GM19452 (cell line): ENCODE data around the gene ME2.
A peak's percentile ranks its signal among the peaks of the same experiment; 100 is the strongest.
"Not testable (repeated sequence)": the region's sequence is repeated elsewhere in the genome, so short reads cannot be mapped to it uniquely, and the experiment has no call there.

Experiments used
- ATAC-seq: cut with Tn5 transposase; IDR thresholded peaks from one replicate; pipeline ENCODE4 v1.9.1; 2021; ENCODE audit not compliant: unreplicated experiment

ME2 gene

DNA sequence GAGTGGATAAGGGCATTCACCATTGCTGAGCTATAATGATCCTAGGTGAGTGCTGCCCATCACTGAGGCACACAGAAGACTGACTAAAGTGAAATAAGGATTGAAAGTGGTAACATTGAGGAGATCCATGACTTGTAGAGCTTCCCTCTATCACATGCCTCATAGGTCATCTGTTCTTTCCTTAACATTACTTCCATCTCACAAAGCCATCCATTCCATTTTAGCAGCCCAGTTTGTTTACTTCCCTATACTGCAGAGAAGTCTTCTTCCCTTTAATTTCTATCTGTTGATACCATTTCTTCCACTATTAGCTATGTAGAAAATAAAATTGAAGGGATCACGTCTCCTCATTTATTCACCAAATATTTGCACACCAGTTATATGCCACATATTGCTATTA is 32.1 kb downstream of the ME2 start:
- no peak for ATAC-seq

DNA sequence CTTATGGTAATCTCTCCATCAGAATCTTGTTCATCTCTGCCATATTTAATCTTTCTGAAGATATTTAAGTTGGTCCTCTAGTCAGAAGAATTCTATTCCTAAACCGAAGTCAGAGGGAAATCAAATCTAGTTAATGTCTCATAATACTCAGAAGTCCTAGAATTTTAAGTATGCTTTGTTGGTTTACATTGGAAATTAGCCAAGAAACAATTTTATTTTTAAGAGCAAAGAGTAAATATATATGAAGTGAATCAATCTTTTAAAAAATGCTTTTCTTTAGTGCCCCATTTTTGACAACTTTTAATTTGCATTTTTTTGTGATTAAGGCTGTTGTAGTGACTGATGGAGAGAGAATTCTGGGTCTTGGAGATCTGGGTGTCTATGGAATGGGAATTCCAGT is 38.1 kb downstream of the ME2 start:
- ATAC-seq: no peak

DNA sequence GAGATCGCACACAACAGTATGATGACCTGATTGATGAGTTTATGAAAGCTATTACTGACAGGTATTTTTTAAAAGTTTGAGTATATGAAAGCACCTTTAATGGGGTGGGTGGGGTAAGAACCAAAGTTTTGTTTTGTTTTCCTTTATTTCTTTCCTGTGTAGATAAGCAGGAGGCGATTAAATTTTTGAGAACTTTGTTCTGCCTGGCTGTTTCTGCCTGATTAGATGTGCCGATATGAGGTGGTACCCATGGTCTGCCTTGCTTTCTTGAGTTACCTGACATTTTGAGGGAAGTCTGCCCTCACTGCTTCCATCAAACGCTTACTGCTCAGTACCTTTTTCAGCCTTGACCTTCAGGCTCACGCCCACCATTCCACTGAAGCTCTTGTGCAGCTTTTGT is 39.2 kb downstream of the ME2 start:
- no peak for ATAC-seq

DNA sequence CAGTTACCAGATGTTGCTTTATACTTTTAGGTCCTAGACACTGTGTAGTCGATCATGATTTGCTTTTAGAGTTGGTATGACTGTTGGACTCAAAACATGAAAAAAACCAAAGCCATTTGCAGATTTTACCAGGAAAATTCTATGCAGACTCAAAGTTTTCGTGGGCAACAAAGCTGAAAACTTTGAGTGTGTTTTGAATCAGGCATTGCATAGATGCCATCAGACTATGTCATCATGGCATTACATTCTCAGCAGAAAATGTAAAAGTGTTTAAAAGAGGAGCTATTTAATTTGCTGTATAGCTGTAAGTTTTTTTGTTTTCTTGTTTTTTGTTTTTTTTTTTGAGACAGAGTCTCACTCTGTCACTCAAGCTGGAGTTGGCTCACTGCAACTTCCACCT is 45.5 kb downstream of the ME2 start:
- no peak for ATAC-seq

DNA sequence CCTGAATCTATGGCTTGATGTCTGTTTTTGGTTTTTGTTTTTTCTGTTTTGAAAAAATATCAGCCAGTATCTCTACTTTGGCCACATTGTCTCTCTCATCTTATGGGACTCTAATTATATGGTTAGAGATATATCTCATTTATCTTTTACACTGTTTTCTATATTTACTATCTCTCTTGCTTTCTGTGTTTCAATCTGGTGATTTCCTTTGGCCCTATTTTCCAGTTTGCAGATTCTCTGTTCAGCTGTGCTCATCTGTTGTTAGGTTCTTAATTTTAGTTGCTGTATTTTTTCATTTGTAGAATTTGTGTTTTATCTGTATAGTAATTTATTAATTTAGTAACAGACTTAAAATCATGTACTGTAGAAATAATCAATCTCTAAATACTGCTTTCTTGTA is 47.6 kb downstream of the ME2 start:
- ATAC-seq: no peak

DNA sequence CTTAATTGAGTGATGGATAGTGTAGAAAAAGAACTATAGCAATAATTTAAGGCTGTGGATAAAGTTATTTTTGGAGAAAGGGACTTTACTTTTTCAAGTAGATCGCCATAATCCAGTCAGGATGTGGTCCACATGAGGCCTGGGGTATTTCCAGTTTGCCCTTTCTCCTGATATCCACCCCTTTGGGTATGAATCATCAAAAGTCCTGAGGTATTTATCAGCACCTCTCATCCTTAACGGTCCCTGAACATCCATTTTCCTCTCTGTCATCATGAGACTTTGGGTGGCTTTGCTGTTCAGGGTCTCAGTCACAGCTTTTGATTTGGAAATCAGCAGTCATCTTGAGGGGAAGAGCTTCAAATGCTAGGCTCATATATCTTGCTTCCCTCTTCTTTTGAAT is 49.6 kb downstream of the ME2 start:
- ATAC-seq: no peak

DNA sequence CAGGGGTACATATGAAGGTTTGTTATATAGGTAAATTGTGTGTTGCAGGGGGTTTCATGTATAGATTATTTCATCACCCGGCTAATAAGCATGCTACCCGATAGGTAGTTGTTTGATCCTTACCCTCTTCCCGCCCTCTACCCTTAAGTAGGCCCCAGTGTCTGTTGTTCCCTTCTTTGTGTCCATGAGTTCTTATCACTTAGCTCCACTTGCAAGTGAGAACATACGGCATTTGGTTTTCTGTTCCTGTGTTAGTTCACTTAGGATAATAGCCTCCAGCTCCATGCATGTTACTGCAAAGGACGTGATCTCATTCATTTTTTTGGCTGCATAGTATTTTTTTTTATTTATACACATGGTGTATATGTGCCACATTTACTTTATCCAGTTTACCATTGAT is 54.8 kb downstream of the ME2 start:
- no peak for ATAC-seq

DNA sequence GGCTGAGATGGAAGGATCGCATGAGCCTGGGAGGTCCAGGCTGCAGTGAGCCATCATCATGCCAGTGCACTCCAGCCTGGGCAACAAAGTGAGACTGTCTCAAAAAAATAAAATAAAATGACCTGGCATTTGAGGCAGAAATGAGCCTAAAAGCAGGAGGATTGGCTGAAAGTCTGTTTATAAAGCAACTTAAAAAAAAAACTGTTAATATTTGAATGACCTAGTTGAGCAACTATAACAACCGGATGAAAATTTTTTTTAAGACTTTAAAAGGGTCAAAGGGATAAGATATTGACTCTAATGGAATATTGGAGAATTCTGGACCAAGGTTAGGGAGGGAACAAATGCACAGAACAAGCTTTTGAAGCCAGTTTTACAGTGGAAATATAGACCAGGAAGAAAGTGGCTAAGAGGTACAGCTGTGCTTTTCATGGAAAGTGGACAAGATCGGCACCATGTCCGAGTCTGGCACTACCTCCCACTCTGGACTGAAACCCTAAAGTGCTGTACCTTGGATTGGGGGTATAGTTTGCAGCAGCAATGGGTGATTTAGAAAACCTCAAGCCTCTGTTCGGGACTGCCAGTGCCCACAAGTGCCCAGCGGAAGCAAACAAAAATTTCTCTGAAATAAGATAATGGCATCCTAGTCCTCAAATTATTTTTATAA is 55.8 kb downstream of the ME2 start:
- no peak for ATAC-seq

DNA sequence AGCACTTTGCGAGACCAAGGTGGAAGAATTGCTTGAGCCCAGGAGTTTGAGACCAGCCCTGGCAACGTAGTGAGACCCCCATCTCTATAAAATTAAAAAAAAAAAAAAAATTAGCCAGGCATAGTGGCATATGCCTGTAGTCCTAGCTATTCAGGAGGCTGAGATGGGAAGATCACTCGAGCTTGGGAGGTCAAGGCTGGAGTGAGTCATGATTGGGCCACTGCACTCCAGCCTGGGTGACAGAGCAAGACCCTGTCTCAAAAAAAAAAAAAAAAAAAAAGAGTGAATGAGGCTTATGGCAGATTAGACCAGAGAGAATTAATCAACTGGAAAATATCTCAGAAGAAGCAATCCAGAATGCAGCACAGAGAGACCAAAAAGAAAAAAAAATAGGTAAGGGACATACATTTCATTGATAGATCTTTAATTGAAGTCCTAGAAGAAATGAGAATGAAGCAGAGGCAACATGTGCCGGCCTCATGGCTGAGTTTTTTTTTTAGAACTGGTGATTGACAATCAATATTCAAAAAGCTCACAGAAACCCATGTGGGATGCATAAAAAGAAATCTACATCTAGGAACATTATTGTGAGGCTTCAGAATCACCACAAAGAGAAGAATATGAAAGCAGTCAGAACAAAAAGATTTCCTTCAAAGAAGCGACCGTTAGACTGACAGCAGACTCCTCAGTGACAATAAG is 56.7 kb downstream of the ME2 start:
- ATAC-seq: no peak

DNA sequence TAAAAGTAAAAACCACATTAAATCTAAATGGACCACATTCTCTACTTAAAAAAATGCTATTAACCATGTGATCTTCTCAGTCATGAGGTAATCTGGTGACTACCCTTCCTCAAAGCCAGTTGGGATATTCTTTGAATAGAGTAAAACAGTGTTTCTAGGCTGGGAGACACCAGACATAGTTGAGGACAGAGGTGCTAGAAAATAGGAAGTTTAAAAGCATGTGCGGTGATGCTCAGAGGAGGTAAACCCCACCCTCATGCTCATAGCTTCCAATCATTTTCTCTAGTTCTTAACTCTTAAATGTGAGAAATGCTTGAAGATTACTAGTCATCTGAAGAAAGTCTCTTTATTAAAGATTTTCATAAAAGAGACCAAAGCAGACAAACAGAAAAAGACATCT is 58.3 kb downstream of the ME2 start:
- no peak for ATAC-seq

DNA sequence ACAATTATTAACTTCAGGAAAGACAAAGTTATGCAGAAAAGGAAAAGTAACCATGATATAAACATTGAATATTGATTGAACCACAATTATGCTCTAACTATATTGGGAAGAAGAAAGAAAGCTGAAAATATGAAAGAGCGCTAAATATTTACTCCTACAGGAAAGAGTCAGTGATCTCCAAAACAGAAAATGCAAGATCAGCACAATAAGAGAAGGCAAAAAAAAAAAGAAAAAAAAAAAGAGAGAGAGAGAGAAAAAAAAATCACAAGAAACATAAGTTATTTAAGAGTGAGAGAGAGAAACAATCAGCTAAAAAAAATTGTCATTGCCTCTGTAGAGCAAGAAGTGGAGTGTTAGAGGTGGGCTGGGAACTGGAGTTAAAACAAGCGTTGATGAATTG is 60.0 kb downstream of the ME2 start:
- no peak for ATAC-seq

DNA sequence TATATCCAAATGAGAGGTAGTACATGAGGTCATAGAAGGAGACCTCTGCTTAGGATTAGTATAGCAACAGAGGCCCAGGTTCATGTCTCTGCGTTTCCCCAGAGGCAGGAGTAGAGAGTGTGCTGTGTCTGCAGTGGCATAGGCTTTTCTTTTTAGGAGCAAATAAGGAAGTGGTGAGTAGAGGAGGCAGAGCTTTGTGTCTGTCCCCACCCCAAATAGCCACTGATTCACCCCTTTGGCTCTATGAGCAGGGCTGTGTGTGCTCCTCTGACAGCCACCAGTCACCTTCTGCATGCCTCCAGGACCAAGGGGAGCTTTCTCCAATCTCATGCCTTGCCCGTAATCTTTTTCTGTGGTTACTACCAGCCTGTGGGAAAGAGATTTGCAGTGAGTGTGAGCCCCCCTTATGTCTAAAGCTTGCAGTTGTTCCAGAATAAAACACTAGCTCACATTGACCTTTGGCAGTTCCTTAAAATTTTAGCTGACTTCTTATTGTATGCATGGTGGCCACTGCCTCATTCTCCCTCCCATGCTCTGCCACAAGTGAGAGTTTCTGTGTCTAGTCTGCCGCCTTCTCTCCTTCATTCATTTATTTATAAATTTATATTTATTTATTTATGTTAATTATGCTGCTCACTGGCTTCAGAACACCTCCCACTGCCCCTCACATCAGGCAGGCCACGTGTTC is 65.5 kb downstream of the ME2 start:
- no peak for ATAC-seq

DNA sequence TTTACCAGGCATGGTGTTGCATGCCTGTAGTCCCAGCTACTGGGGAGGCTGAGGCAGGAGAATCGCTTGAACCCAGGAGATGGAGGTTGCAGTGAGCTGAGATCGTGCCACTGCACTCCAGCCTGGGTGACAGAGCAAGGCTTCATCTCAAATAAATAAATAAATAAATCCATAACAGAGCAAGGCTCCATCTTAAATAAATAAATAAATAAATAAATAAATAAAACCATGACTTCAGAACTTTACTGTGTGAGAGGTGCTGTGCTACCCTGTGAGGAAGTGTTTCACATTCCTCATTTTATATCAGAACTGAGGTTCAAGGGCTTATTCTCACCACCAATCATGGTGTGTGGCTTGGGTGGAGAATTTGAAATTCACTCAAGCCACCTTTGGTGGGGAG is 67.0 kb downstream of the ME2 start:
- ATAC-seq: not testable (repeated sequence)

DNA sequence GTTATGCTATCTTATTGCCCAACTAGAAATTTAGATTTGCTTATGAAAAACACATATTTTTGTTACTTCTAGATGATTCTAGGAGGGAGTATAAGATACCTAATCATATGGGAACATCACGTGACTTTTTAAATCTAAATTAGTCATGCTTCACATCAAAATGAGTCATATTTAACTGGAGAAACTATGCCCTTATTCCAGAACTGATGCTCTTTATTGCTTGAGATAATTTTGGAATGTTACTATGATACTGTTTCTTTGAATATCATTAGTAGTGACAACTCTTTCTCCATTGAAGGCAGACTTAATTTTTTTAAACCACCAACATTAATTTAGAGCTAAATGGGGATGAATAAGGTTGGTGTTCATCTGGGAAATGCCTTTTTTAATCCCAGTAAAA is 69.0 kb downstream of the ME2 start:
- no peak for ATAC-seq

DNA sequence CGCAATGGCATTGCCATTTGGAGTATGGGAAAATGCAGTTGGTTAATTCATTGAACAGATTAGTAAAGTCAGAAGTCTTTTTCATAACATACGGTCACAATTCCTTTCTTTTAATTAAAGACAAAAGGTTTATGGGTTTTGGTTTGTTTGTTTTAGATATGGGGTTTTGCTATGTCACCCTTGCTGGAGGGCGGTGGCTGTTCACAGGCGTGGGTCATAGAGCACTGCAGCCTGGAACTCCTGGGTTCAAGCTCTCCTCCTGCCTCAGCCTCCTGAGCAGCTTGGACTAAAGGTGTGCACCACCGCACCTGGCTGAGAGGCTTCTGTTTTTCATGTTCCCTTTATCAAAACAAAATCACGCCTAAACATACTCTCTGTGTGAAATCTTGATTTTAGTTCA is 70.3 kb downstream of the ME2 start:
- no peak for ATAC-seq

DNA sequence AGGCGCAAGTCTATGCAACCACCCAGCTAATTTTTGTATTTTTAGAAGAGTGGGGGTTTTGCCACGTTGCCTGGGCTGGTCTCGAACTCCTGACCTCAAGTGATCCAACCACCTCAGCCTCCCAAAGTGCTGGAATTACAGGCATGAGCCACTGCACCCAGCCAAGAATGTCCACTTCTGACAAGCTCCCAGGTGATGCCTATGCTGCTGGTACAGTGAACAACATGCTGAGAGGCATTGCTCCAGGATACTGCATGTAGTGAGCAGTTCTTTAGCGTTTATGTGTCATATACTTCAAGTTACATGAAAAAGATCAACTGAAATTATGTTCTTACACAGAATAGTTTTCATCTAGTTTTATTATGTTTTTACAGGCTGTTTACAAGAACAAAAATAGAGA is 71.7 kb downstream of the ME2 start:
- no peak for ATAC-seq

DNA sequence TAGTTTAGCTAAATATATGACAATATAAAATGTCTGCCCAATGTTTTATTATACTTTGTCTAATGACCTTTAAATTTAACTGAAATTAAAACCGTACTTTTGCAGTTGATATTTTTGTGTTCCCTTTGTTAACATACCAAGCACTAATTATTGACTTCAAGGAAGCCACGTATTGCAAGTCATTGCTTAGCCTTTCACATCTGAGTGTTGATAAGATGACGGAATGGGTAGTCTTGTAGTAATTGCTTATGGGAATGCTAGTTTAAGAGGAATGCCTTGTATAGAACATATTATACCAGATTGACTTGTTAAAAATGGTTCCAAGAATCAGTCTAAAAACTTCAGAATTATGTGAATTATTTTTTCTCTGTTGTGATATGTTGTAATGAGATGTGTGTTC is 74.9 kb downstream of the ME2 start:
- no peak for ATAC-seq

DNA sequence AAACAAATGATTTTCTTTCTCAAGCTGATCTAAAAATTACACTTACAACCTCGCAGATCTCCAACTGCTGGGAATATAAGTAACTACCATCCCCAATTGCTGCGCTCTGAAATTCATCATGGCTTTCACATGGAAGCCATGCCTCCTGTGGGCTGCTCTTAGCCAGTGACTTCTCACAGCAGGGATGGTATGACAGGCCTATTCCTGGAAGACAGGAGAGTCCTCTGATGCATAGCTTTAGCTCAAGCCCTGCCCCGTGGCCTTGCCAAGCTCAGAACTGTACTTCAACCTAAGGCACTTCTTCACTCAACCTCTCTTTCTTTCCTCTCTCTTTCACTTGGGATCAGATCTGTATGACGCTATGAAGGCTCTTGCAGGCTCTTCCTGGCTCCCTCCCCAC is 76.3 kb downstream of the ME2 start:
- no peak for ATAC-seq

DNA sequence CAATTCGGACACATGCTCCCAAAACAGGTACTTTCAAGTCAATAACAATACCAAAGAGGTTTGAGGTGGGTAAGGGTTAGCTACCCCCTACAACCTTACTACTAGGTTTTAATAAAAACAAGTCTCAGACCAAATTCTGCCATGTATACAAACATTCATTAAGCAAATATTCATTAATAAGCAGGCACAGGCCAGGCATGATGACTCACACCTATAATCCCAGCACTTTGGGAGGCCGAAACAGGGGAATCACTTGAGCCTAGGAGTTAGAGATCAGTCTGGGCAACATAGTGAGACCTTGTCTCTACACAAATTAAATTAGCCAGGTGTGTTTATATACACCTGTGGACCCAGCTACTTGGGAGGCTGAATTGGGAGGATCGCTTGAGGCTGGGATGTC is 77.2 kb downstream of the ME2 start:
- ATAC-seq: no peak

DNA sequence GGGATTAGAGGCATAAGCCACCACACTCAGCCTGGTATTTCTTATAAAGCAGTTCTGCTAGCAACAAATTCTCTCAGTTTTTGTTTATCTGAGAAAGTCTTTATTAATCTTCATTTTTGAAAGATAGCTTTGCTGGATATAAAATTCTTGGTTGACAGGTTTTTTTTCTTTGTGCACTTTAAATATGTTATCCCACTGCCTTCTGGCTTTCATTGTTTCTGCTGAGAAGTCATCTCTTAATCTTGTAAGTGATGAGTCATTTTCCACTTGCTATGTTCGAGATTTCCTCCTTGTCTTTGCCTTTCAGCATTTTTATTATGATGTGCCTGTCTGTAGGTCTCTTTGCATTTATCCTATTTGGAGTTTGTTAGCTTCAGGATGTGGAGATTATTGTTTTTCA is 83.1 kb downstream of the ME2 start:
- no peak for ATAC-seq

DNA sequence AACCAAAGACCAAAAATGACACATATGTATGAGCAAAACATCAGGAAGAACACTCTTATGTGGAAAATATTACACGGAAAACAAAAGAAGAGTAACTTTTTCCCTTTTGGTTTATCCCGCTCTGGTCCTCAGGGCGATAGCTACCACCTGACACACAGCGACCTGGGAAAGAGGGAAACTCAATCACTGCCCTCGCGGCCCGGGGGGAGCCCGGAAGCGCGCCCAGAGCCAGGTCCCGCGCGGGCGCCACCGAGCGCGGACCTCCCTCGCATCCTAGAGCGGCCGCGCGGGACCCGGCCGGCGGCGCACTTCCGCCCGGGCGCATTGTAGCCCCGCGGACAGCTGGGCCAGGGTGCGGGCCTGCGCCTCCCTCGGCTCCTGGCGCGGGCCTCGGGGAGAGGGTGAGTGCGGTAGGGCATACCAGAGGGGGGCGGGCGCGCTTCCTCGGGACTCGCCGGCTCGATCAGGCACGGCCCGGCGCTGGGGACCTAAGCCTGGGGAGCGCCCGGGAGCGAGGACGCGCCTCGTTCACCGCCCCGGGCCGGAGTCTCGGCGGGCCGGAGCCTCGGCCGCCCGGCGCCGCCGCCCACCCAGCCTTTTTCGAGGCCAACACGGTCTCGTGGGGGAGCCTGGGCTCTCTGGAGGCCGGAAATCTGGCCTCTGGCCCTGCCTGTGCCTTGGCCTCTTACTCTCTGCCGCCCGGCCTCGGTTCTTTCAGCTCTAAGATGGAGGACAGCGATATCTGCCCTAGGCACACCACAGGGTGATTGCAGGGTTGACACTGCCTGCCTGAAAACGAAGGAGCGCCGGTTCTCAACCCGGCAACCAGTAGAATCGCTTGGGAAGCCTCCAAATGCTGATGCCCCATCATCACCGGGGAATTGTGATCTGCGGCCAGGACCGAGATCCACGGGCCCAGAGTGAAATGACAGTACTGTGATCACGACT is 89.1 kb downstream of the ME2 start, which contains the start of gene ELAC1:
TSS of gene ELAC1 (plus strand) at position 327 of the 948 bp plus-strand sequence. CDS start 6,365 bp downstream, outside the sequence.
- ATAC-seq: peak; percentile 94
